Erythroblast (primary cell): ENCODE results near the gene STUB1.

Source experiments
- GATA1 ChIP-seq: IDR thresholded peaks from 2 replicates; pipeline ENCODE4 v1.6.1; 2011; ENCODE audit warnings: low read depth, mild to moderate bottlenecking, control low read depth, low read length, moderate library complexity
- POLR2A ChIP-seq: IDR thresholded peaks from 2 replicates; pipeline ENCODE4 v1.6.1; 2011; ENCODE audit warnings: mild to moderate bottlenecking, low read length

DNA sequence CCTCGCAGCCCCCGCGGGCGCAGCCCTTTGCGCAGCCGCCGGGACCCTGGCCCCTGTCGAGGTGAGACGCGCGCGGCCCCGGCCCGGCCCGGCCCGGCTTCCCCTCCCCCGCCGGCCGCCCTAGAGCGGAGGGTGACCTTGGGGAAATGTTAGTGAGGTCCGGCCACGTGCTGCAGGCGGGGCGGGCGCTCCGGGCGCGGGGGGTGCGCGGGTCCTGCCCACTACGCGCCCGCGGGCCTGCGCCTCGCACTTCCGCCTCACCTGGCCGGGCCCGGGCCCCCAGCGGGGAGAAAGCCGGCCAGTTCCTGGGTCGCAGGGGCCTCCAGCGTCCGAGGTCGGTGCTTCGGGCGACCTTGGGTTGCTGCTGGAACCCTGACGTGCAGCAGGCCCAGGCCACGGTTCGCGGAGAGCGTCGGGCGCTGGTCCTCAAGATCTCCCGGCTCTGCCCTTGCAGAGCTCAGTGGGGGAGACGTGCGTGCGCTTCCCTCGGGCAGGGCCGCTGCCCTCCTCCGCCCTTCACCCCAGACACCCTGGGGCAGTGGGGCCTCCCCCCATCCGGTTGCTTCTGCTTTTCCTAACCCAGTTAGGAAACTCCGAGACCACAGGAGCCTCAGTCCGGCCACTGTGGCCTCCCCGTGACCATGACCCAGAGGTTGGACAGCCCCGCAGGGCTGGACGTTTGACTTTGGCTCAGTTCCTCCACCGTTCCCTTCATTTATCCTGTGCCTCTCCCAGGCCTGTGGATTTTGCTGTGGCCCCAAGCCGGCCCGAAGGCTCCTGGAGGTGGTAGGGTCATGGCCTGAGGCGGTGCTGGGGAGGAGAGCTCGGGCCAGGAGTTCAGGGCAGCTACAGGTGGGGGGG lies 37.8 kb upstream of the STUB1 start:
- TF ChIP-seq POLR2A (no peak), GATA1 (no peak)
